ENCODE results near the gene PAK6. TPM values are rescaled to one million over a fixed set of nuclear protein-coding genes. Genes with fewer than 3 reads are reported as not detected.

The PAK6 gene
- total and polyA plus RNA-seq, 2 experiments from 2014 or later = 2.4 to 20.0 TPM

DNA sequence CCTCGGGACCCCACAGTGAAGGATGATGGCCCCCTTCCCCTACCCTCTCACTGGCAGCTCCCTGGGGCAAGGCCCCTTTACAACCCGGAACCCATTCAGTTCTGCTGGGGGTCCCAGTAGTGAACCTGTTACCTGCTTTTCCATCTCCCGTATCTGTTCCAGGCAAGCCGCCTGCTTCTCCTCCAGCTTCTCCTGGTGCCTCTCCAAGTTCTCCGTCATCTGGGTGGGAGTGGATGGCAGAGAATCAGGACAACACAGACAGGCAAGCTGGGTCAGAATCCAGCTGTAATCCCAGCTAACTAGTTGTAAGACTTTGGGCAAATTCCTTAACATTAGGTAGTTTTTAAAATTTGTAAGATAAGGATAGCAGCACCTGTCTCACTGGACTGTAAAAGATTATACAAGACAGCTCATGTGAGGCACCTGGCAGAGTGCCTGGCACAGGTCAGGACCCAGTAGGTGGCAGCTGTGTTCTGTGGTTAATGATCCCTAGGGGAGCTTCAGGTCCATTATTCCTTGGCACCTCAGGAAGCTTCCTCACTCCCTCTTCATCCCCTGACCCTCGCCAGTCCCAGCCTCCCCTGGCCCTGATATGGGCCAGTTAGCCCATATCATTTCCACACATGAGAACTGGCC, 50.4 kb downstream of the PAK6 start:
- Histone ChIP-seq H3K9me2 (ENCODE audit: insufficient read depth) (no peaks in the 10 kb centered on the region), H3K79me2 (replicated peaks; ENCODE audit: insufficient read depth) (no peaks in the 10 kb centered on the region), H3K4me2 (no peak overlapping the region), H3K4me3 (no peak overlapping the region), H3F3A (replicated peaks; ENCODE audit: low read depth) (peaks cover 8% of the 10 kb centered on the region; the same call in 1 of the 2 replicates), H3K36me3 (ENCODE audit: insufficient read depth) (no peaks in the 10 kb centered on the region), H2AFZ (no peak overlapping the region), H3K4me1 (ENCODE audit: insufficient read depth) (peaks cover 28% of the 10 kb centered on the region), H3K27ac (ENCODE audit: low read depth) (no peak overlapping the region), H3K27me3 (ENCODE audit: insufficient read depth) (peaks cover 78% of the 10 kb centered on the region), H4K20me1 (replicated peaks; ENCODE audit: insufficient read depth) (no peaks in the 10 kb centered on the region)
- H3K36me3 Mint-ChIP-seq (ENCODE audit: low read depth) = peaks cover under 1% of the 10 kb centered on the region; the same call in 1 of the 3 replicates
- no peak overlapping the region for H3K27ac Mint-ChIP-seq
- peaks cover 61% of the 10 kb centered on the region for H3K27me3 Mint-ChIP-seq (ENCODE audit: insufficient read depth, low read depth, poor library complexity)
- H3K9me3 Mint-ChIP-seq = no peaks in the 10 kb centered on the region
- TF ChIP-seq, protein P1, sequence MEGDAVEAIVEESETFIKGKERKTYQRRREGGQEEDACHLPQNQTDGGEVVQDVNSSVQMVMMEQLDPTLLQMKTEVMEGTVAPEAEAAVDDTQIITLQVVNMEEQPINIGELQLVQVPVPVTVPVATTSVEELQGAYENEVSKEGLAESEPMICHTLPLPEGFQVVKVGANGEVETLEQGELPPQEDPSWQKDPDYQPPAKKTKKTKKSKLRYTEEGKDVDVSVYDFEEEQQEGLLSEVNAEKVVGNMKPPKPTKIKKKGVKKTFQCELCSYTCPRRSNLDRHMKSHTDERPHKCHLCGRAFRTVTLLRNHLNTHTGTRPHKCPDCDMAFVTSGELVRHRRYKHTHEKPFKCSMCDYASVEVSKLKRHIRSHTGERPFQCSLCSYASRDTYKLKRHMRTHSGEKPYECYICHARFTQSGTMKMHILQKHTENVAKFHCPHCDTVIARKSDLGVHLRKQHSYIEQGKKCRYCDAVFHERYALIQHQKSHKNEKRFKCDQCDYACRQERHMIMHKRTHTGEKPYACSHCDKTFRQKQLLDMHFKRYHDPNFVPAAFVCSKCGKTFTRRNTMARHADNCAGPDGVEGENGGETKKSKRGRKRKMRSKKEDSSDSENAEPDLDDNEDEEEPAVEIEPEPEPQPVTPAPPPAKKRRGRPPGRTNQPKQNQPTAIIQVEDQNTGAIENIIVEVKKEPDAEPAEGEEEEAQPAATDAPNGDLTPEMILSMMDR (conservative IDR thresholded peaks at IDR 0.05; ENCODE audit: low read depth in 2 of 2) = 0 out of 4 replicates have a peak, but pooled peaks of 1 of the 2 experiments have one; percentile 1
- no peak for TF ChIP-seq NANOG (IDR thresholded peaks at IDR 0.05; ENCODE audit: borderline replicate concordance)
- no peak for DNase-seq (ENCODE audit: low spot score)
- no peak overlapping the region; the same call in 2 of the 3 replicates for H3K4me3 Mint-ChIP-seq
- no peak for ATAC-seq
- peaks cover 42% of the 10 kb centered on the region for H3K4me1 Mint-ChIP-seq

DNA sequence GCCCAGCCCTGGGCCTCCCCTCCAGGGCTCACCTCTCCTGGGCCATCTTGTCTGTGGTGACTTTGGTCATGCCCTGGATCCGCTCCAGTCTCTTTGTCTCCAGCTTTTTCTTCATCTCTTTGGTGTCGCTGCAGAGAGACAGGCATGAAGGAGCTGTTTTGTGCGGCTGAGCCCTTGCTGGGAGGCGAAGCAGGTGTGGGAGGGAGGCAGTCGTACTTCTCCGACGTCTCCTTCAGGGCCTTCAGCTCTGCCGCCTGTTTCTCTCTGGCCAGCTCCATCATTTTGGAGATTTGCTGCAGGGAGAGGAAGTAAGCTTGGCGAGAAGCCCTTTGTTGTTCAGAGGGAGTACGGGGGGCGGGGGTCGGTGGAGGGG, 51.7 kb downstream of the PAK6 start:
- peak overlapping the region; percentile 85; the same call in 1 of the 2 replicates for H2AFZ ChIP-seq
- H3K4me1 ChIP-seq (ENCODE audit: insufficient read depth) = peaks cover 21% of the 10 kb centered on the region
- no peaks in the 10 kb centered on the region for H3K36me3 ChIP-seq (ENCODE audit: insufficient read depth)
- Mint-ChIP-seq H3K4me3 (peak overlapping the region; percentile 63), H3K36me3 (ENCODE audit: low read depth) (no peaks in the 10 kb centered on the region), H3K9me3 (no peaks in the 10 kb centered on the region), H3K27ac (no peak overlapping the region), H3K4me1 (peaks cover 33% of the 10 kb centered on the region), H3K27me3 (ENCODE audit: insufficient read depth, low read depth, poor library complexity) (peaks cover 53% of the 10 kb centered on the region)
- H3K79me2 ChIP-seq (replicated peaks; ENCODE audit: insufficient read depth) = no peaks in the 10 kb centered on the region
- peak overlapping the region; percentile 91 for H3K4me2 ChIP-seq
- H3K9me2 ChIP-seq (ENCODE audit: insufficient read depth) = no peaks in the 10 kb centered on the region
- H3K27ac ChIP-seq (ENCODE audit: low read depth) = no peak overlapping the region
- DNase-seq (ENCODE audit: low spot score) (peak; percentile 57), ATAC-seq (peak; percentile 18)
- H3F3A ChIP-seq (replicated peaks; ENCODE audit: low read depth) = no peaks in the 10 kb centered on the region
- peaks cover 65% of the 10 kb centered on the region for H3K27me3 ChIP-seq (ENCODE audit: insufficient read depth)
- H4K20me1 ChIP-seq (replicated peaks; ENCODE audit: insufficient read depth) = no peaks in the 10 kb centered on the region
- H3K4me3 ChIP-seq = peak overlapping the region; percentile 57; the same call in 1 of the 2 replicates
- TF ChIP-seq, protein P2, sequence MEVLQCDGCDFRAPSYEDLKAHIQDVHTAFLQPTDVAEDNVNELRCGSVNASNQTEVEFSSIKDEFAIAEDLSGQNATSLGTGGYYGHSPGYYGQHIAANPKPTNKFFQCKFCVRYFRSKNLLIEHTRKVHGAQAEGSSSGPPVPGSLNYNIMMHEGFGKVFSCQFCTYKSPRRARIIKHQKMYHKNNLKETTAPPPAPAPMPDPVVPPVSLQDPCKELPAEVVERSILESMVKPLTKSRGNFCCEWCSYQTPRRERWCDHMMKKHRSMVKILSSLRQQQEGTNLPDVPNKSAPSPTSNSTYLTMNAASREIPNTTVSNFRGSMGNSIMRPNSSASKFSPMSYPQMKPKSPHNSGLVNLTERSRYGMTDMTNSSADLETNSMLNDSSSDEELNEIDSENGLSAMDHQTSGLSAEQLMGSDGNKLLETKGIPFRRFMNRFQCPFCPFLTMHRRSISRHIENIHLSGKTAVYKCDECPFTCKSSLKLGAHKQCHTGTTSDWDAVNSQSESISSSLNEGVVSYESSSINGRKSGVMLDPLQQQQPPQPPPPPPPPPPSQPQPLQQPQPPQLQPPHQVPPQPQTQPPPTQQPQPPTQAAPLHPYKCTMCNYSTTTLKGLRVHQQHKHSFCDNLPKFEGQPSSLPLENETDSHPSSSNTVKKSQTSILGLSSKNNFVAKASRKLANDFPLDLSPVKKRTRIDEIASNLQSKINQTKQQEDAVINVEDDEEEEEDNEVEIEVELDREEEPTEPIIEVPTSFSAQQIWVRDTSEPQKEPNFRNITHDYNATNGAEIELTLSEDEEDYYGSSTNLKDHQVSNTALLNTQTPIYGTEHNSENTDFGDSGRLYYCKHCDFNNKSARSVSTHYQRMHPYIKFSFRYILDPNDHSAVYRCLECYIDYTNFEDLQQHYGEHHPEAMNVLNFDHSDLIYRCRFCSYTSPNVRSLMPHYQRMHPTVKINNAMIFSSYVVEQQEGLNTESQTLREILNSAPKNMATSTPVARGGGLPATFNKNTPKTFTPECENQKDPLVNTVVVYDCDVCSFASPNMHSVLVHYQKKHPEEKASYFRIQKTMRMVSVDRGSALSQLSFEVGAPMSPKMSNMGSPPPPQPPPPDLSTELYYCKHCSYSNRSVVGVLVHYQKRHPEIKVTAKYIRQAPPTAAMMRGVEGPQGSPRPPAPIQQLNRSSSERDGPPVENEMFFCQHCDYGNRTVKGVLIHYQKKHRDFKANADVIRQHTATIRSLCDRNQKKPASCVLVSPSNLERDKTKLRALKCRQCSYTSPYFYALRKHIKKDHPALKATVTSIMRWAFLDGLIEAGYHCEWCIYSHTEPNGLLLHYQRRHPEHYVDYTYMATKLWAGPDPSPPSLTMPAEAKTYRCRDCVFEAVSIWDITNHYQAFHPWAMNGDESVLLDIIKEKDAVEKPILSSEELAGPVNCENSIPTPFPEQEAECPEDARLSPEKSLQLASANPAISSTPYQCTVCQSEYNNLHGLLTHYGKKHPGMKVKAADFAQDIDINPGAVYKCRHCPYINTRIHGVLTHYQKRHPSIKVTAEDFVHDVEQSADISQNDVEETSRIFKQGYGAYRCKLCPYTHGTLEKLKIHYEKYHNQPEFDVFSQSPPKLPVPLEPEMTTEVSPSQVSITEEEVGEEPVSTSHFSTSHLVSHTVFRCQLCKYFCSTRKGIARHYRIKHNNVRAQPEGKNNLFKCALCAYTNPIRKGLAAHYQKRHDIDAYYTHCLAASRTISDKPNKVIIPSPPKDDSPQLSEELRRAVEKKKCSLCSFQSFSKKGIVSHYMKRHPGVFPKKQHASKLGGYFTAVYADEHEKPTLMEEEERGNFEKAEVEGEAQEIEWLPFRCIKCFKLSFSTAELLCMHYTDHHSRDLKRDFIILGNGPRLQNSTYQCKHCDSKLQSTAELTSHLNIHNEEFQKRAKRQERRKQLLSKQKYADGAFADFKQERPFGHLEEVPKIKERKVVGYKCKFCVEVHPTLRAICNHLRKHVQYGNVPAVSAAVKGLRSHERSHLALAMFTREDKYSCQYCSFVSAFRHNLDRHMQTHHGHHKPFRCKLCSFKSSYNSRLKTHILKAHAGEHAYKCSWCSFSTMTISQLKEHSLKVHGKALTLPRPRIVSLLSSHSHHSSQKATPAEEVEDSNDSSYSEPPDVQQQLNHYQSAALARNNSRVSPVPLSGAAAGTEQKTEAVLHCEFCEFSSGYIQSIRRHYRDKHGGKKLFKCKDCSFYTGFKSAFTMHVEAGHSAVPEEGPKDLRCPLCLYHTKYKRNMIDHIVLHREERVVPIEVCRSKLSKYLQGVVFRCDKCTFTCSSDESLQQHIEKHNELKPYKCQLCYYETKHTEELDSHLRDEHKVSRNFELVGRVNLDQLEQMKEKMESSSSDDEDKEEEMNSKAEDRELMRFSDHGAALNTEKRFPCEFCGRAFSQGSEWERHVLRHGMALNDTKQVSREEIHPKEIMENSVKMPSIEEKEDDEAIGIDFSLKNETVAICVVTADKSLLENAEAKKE (CRISPR knock-in tag; IDR thresholded peaks at IDR 0.05) = no peak
- TF ChIP-seq STAT1 (IDR thresholded peaks at IDR 0.05; ENCODE audit: unreplicated experiment) (no peak), POLR2AphosphoS5 (IDR thresholded peaks at IDR 0.05; ENCODE audit: low read depth) (no peak), CREB1 (CRISPR knock-in tag; IDR thresholded peaks at IDR 0.05; ENCODE audit: low read depth) (no peak), NANOG (IDR thresholded peaks at IDR 0.05; ENCODE audit: borderline replicate concordance) (no peak)

Data from GM23338 (cell line).